AG04450 (cell line): ENCODE data around the gene PTMA. TPM values are rescaled to one million over a fixed set of nuclear protein-coding genes. Genes with fewer than 3 reads are reported as not detected.

Experiments
- CTCF ChIA-PET: fragments of 300-600, 350-600 bp; formaldehyde crosslinking; extraction: SDS; loops from one replicate; lab custom pipeline; 2022; ENCODE audit warnings: antibody characterized with exemption, inconsistent platforms; lab: Charles Lee
- POLR2A ChIA-PET: fragments of 350-600 bp; formaldehyde crosslinking; extraction: SDS; loops from one replicate; lab custom pipeline; 2021; ENCODE audit warnings: antibody characterized with exemption, inconsistent platforms; lab: Yijun Ruan, JAX
- DNase-seq: peaks from one replicate; pipeline ENCODE4 v3.0.0-alpha.2; 2011; ENCODE audit warnings: low read depth, low spot score
- H3K27ac ChIP-seq: one replicate; pipeline ENCODE4 v1.5.1; 2012; ENCODE audit warnings: low read depth, low read length, control low read depth
- H3K27me3 ChIP-seq: one replicate; pipeline ENCODE4 v1.6.0; 2012; ENCODE audit warnings: low read length; ENCODE audit not compliant: control insufficient read depth, insufficient read depth
- H3K4me3 ChIP-seq: 2 replicates; pipeline ENCODE4 v1.5.1; 2011; ENCODE audit warnings: mild to moderate bottlenecking, low read depth, low read length, control low read depth
- H3K9me3 ChIP-seq: 2 replicates; pipeline ENCODE4 v1.5.1; 2012; ENCODE audit warnings: low read length; ENCODE audit not compliant: control insufficient read depth, insufficient read depth
- polyA plus RNA-seq: library from polyadenylated mRNA; depleted of rRNA; stranded (reverse); fragments of >200 nt; gene quantifications from 2 replicates; pipeline ENCODE4 v1.2.3, GENCODE V29; 2011
- TF ChIP-seq, protein P1 (sequence below): IDR thresholded peaks from 2 replicates; pipeline ENCODE4 v1.5.1; 2011; ENCODE audit warnings: low read depth, low read length, control low read depth, inconsistent platforms

PTMA gene
- polyA plus RNA-seq, 1 experiment: 681 TPM

DNA sequence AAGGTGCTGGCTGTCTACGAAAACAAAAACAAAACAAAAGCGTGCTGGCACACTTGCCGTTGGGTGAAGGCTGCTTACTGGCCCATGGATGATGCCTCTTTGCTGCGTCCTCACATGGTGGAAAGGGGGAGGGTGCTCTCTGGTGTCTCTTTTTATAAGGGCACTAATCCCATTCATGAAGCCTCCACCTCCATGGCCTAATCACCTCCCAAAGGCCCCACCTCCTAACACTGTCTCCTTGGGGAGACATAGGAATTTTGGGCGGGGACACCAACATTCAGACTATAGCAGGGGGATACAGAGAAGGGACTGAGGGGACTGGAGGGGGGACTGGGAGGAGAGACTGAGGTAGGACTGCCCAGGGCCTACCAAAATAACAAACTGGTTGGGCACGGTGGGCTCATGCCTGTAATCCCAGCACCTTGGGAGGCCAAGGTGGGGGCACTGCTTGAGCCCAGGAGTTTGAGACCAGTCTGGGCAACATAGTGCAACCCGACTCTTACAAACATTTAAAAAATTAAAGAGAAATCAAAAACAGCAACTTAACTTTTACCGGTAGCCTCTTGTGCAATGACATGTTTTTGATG lies 14.5 kb downstream of the PTMA start:
- Histone ChIP-seq H3K27me3 (no peaks in the 10 kb centered on the region), H3K9me3 (no peaks in the 10 kb centered on the region), H3K27ac (no peak overlapping the region), H3K4me3 (no peak overlapping the region)
- CTCF ChIA-PET: no interaction called here
- no peak for DNase-seq
- TF ChIP-seq, protein P1, sequence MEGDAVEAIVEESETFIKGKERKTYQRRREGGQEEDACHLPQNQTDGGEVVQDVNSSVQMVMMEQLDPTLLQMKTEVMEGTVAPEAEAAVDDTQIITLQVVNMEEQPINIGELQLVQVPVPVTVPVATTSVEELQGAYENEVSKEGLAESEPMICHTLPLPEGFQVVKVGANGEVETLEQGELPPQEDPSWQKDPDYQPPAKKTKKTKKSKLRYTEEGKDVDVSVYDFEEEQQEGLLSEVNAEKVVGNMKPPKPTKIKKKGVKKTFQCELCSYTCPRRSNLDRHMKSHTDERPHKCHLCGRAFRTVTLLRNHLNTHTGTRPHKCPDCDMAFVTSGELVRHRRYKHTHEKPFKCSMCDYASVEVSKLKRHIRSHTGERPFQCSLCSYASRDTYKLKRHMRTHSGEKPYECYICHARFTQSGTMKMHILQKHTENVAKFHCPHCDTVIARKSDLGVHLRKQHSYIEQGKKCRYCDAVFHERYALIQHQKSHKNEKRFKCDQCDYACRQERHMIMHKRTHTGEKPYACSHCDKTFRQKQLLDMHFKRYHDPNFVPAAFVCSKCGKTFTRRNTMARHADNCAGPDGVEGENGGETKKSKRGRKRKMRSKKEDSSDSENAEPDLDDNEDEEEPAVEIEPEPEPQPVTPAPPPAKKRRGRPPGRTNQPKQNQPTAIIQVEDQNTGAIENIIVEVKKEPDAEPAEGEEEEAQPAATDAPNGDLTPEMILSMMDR: no peak
- POLR2A ChIA-PET: no interaction called here

DNA sequence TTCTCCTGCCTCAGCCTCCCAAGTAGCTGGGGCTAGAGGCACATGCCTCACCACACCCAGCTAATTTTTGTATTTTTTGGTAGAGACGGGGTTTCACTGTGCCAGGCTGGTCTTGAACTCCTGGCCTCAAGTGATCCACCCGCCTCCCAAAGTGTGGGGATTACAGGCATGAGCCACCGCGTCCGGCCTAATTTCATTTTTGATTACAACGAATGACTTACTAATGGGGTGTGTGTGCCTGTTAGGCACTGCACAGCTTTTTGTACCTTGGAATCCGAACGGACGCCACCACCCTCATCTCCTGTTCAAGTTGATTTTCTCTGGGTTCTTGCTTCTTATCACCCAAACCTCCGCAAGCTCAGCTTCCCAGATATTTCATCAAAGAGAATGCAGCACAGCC lies 17.2 kb downstream of the PTMA start:
- ChIA-PET POLR2A (interaction anchor here (0.7 to 1.1 kb wide), 3 partner anchors 17 to 92 kb away, joined by 5 to 8 read pairs (median 7); partner anchors contain the start of gene PTMA), CTCF (interaction anchor here (1.0 to 3.2 kb wide), 4 partner anchors 10 to 50 kb away, joined by 3 to 45 read pairs (median 7); no protein-coding TSS in a partner anchor)
- Histone ChIP-seq H3K27ac (no peak overlapping the region), H3K9me3 (no peaks in the 10 kb centered on the region), H3K27me3 (no peaks in the 10 kb centered on the region), H3K4me3 (no peak overlapping the region)
- TF ChIP-seq, protein P1: no peak
- DNase-seq: no peak

DNA sequence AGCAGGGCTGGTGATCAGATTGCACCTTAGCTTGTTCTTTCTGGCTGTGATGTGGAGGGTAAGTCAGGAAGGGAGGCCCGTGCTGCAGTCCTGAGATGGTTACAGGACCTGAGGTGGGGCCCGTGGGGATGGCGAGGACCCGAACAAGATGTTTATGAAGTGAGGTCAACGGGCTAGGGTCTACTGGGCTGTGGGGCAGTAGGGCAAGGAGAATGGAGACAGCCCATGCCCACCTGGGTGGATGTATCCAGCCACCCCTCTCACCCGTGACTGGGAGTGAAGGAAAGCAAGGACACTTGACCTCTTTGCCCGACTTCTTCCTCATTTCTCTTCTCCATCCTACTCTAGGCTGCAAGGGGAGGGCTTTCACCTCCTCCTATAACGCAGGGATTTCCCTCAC lies 18.0 kb downstream of the PTMA start:
- H3K9me3 ChIP-seq: no peaks in the 10 kb centered on the region
- no peak overlapping the region for H3K4me3 ChIP-seq
- no peak overlapping the region for H3K27ac ChIP-seq
- ChIA-PET CTCF (interaction anchor here (0.6 to 3.2 kb wide), 5 partner anchors 9 to 51 kb away, joined by 3 to 45 read pairs (median 4); no protein-coding TSS in a partner anchor), POLR2A (no interaction called here)
- H3K27me3 ChIP-seq: no peaks in the 10 kb centered on the region
- no peak for DNase-seq
- TF ChIP-seq, protein P1: no peak

DNA sequence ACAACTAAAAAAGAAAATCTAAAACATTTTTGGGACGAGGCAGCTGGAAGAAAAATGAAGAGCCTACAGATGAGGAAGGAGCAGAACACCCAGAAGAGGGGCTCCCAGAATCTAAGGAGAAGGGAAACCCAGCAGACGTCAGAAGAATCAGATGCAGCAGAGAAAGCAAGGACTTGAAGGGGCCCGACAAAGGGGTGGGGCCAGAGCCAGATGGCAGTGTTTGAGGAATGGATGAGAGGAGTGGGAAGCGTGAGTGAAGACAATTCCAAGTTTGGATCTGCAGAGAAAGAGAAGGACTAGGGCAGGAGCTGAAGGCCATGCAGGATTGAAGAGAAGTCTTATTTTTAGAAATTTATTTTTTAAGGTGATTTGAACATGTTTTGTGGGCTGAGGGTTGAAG lies 19.3 kb downstream of the PTMA start:
- Histone ChIP-seq H3K27ac (no peak overlapping the region), H3K27me3 (no peaks in the 10 kb centered on the region), H3K9me3 (no peaks in the 10 kb centered on the region), H3K4me3 (no peak overlapping the region)
- POLR2A ChIA-PET: no interaction called here
- CTCF ChIA-PET: interaction anchor here (1.2 kb wide), 1 partner anchor 14 kb away, joined by 4 read pairs; no protein-coding TSS in a partner anchor
- DNase-seq: no peak
- TF ChIP-seq, protein P1: no peak

DNA sequence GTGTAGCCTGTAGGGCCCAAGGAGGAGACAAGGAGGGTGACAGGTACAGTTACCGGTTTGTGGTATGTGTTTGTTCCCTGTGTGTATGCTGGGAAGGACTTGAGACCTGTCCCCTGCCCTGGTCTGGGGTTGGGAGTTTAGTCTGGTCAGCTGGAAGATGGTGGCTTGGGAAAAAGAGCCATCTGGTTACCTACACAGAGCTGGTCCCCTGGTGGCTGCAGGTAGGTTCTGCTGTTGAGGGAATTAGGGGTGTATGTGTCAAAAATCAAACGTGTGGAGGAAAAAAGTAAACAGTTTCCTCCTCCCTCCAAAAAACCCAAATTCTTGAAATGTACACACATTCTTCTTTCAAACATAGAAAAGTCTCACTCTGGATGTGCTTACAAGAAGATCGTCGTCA lies 24.3 kb downstream of the PTMA start:
- H3K9me3 ChIP-seq: no peaks in the 10 kb centered on the region
- TF ChIP-seq, protein P1: no peak
- CTCF ChIA-PET: no interaction called here
- H3K4me3 ChIP-seq: no peak overlapping the region
- DNase-seq: no peak
- no peaks in the 10 kb centered on the region for H3K27me3 ChIP-seq
- POLR2A ChIA-PET: no interaction called here
- no peak overlapping the region for H3K27ac ChIP-seq
